HG03280 (cell line): ENCODE data around the gene NUDT4B.
"Not testable (repeated sequence)": the region's sequence is repeated elsewhere in the genome, so short reads cannot be mapped to it uniquely, and the experiment has no call there.

ENCODE experiments used
- ATAC-seq: cut with Tn5 transposase; IDR thresholded peaks from one replicate; pipeline ENCODE4 v1.9.1; 2021; ENCODE audit warnings: mild to moderate bottlenecking, moderate library complexity; ENCODE audit not compliant: unreplicated experiment

NUDT4B gene

DNA sequence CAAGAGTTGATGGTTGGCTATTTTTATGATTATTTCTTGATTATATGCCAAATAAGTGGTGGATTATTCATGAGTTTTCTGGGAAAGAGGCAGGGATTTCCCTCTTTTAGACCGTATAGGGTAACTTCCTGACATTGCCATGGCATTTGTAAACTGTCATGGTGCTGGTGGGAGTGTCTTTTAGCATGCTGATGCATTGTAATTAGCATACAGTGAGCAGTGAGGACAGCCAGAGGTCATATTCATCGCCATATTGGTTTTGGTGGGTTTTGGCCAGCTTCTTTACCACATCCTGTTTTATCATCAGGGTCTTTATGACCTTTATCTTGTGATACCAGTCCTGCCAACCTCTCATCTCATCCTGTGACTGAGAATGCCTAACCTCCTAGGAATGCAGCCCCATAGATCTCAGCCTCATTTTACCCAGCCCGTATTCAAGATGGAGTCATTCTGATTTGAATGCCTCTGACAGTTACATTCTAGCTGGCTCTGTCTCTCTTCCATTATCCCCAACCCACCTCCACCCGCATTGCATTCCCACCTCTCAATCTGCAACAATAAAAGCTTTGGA lies 45.3 kb downstream of the NUDT4B start:
- not testable (repeated sequence) for ATAC-seq
